ENCODE results near the gene PDZK1IP1. TPM values are rescaled to one million over a fixed set of nuclear protein-coding genes. Genes with fewer than 3 reads are reported as not detected.
"Not testable (repeated sequence)": the region's sequence is repeated elsewhere in the genome, so short reads cannot be mapped to it uniquely, and the experiment has no call there.

Gene PDZK1IP1
- total and polyA plus RNA-seq, 7 experiments from 2014 or later = not detected

DNA sequence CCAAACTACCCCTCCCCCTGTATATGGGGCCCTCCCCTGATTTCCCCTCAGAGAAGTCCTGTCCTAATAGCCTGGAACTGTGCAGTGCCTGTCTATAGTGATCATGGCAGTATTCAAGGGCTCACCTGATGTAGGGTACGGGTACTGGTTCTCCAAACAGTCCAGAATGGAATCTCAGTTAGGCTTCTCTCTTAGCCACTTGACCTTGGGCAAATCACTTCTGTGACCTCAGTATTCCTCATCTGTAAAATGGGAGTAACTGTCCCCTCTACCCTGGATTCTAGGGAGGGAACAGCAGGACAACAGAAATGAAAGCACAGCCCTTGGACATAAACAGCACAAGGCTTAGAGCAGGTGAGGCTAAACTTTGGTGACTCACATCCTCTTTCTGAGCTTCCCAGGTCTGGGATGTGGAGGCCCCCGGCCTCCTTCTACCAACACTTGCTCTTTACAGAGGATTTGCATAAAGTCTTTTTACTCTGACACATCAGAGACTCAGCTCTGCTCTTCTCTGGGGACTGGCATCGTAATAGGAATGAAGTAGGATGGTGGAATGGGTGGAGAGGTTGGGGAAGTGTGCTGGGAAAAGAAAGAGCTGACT is 20.0 kb upstream of the PDZK1IP1 start:
- Histone ChIP-seq H3K4me1 (ENCODE audit: control insufficient read depth in 2 of 2, insufficient read depth in 2 of 2, low read length in 2 of 2) (no peaks in the 10 kb centered on the region), H3K36me3 (ENCODE audit: control insufficient read depth in 2 of 3, insufficient read depth in 3 of 3, low read length in 3 of 3) (no peaks in the 10 kb centered on the region), H3K27ac (ENCODE audit: low read depth, low read length) (no peak overlapping the region), H3K4me3 (ENCODE audit: low read length) (no peak overlapping the region), H3K9me3 (ENCODE audit: control insufficient read depth in 2 of 3, low read length in 3 of 3) (no peaks in the 10 kb centered on the region), H3K27me3 (ENCODE audit: control insufficient read depth in 2 of 2, insufficient read depth in 2 of 2, low read length in 2 of 2) (no peaks in the 10 kb centered on the region)
- Mint-ChIP-seq H3K27me3 (peaks cover 0 to 36% (median 21%) of the 10 kb centered on the region in 5 donors), H3K36me3 (no peaks in the 10 kb centered on the region), H3K4me3 (no peak overlapping the region), H3K9me3 (peaks cover 0 to 2% (median 0%) of the 10 kb centered on the region in 11 donors), H3K4me1 (peaks cover 0 to 12% (median 0%) of the 10 kb centered on the region in 7 donors), H3K27ac (no peak overlapping the region)
- DNase-seq = no peak
- no peak for ATAC-seq
- intact Hi-C loops (cut with micrococcal nuclease) = no loop called here
- CTCF ChIA-PET = no interaction called here
- POLR2A ChIA-PET = interaction anchor here (0.6 kb wide), 1 partner anchor 23 kb away, joined by 3 read pairs; no protein-coding TSS in a partner anchor

- ChIA-PET POLR2A (no interaction called here), CTCF (no interaction called here)
- ATAC-seq (no peak), DNase-seq (no peak)
- no peak overlapping the region for H3K27ac ChIP-seq (ENCODE audit: low read depth, low read length)
- Mint-ChIP-seq H3K4me3 (no peak overlapping the region), H3K36me3 (no peaks in the 10 kb centered on the region), H3K27ac (no peak overlapping the region), H3K9me3 (peaks cover 0 to 2% (median 0%) of the 10 kb centered on the region in 11 donors), H3K27me3 (peaks cover 6 to 43% (median 27%) of the 10 kb centered on the region in 5 donors), H3K4me1 (peaks cover 0 to 12% (median 0%) of the 10 kb centered on the region in 7 donors)
- no peaks in the 10 kb centered on the region for H3K4me1 ChIP-seq (ENCODE audit: control insufficient read depth in 2 of 2, insufficient read depth in 2 of 2, low read length in 2 of 2)
- H3K4me3 ChIP-seq (ENCODE audit: low read length) = no peak overlapping the region
- no peaks in the 10 kb centered on the region for H3K27me3 ChIP-seq (ENCODE audit: control insufficient read depth in 2 of 2, insufficient read depth in 2 of 2, low read length in 2 of 2)
- no peaks in the 10 kb centered on the region for H3K36me3 ChIP-seq (ENCODE audit: control insufficient read depth in 2 of 3, insufficient read depth in 3 of 3, low read length in 3 of 3)
- intact Hi-C loops (cut with micrococcal nuclease) = no loop called here
- no peaks in the 10 kb centered on the region for H3K9me3 ChIP-seq (ENCODE audit: control insufficient read depth in 2 of 3, low read length in 3 of 3)
These were observed 19.3 kb upstream of the PDZK1IP1 start for GRCh38 chr1:47209091-47209490.

DNA sequence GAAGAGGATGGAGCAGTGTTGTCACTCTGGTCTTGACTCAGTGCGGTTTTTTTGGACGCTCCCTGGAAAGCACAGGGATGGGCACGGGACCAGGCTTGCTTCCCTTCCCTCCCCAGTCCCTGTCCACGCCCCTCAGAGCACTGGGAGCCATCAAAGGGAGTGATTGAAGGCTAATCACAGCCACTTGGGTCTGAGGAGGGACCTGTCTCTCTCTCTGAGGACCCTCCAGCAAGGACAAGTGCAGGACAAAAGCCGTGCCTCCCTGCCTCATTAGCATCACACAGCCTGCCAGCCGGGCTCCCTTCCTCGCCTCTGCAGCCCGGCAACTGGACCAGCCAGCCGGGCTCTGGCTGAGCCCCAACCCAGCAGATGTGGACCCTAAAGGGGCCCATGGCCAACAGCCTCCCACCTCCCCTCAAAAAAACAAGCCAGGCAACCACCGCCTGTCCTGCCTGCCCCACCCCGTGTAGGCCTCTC is 18.6 kb upstream of the PDZK1IP1 start:
- intact Hi-C loops (cut with micrococcal nuclease) = no loop called here
- DNase-seq (no peak), ATAC-seq (no peak)
- ChIA-PET POLR2A (no interaction called here), CTCF (no interaction called here)
- Mint-ChIP-seq H3K27me3 (peaks cover 13 to 47% (median 27%) of the 10 kb centered on the region in 5 donors), H3K4me1 (peaks cover 0 to 12% (median 0%) of the 10 kb centered on the region in 7 donors), H3K9me3 (peaks cover 0 to 2% (median 0%) of the 10 kb centered on the region in 11 donors), H3K36me3 (no peaks in the 10 kb centered on the region), H3K27ac (no peak overlapping the region), H3K4me3 (no peak overlapping the region)
- no peaks in the 10 kb centered on the region for H3K4me1 ChIP-seq (ENCODE audit: control insufficient read depth in 2 of 2, insufficient read depth in 2 of 2, low read length in 2 of 2)
- H3K4me3 ChIP-seq (ENCODE audit: low read length) = no peak overlapping the region
- H3K36me3 ChIP-seq (ENCODE audit: control insufficient read depth in 2 of 3, insufficient read depth in 3 of 3, low read length in 3 of 3) = no peaks in the 10 kb centered on the region
- no peak overlapping the region for H3K27ac ChIP-seq (ENCODE audit: low read depth, low read length)
- H3K27me3 ChIP-seq (ENCODE audit: control insufficient read depth in 2 of 2, insufficient read depth in 2 of 2, low read length in 2 of 2) = no peaks in the 10 kb centered on the region
- H3K9me3 ChIP-seq (ENCODE audit: control insufficient read depth in 2 of 3, low read length in 3 of 3) = no peaks in the 10 kb centered on the region

GRCh38 chr1:47207803-47208373 is 18.1 kb upstream of the PDZK1IP1 start:
- POLR2A ChIA-PET = no interaction called here
- Histone ChIP-seq H3K36me3 (ENCODE audit: control insufficient read depth in 2 of 3, insufficient read depth in 3 of 3, low read length in 3 of 3) (no peaks in the 10 kb centered on the region), H3K4me1 (ENCODE audit: control insufficient read depth in 2 of 2, insufficient read depth in 2 of 2, low read length in 2 of 2) (no peaks in the 10 kb centered on the region), H3K9me3 (ENCODE audit: control insufficient read depth in 2 of 3, low read length in 3 of 3) (no peaks in the 10 kb centered on the region), H3K27me3 (ENCODE audit: control insufficient read depth in 2 of 2, insufficient read depth in 2 of 2, low read length in 2 of 2) (no peaks in the 10 kb centered on the region), H3K4me3 (ENCODE audit: low read length) (no peak overlapping the region), H3K27ac (ENCODE audit: low read depth, low read length) (no peak overlapping the region)
- ATAC-seq (no peak), DNase-seq (no peak)
- intact Hi-C loops (cut with micrococcal nuclease) = no loop called here
- Mint-ChIP-seq H3K9me3 (peaks cover 0 to 4% (median 0%) of the 10 kb centered on the region in 11 donors), H3K4me1 (peaks cover 0 to 12% (median 0%) of the 10 kb centered on the region in 7 donors), H3K36me3 (no peaks in the 10 kb centered on the region), H3K27me3 (peaks cover 18 to 48% (median 27%) of the 10 kb centered on the region in 5 donors), H3K4me3 (no peak overlapping the region), H3K27ac (no peak overlapping the region)
- CTCF ChIA-PET = no interaction called here

- Histone ChIP-seq H3K4me3 (ENCODE audit: low read length) (no peak overlapping the region), H3K27me3 (ENCODE audit: control insufficient read depth in 2 of 2, insufficient read depth in 2 of 2, low read length in 2 of 2) (no peaks in the 10 kb centered on the region), H3K27ac (ENCODE audit: low read depth, low read length) (no peak overlapping the region), H3K36me3 (ENCODE audit: control insufficient read depth in 2 of 3, insufficient read depth in 3 of 3, low read length in 3 of 3) (no peaks in the 10 kb centered on the region), H3K4me1 (ENCODE audit: control insufficient read depth in 2 of 2, insufficient read depth in 2 of 2, low read length in 2 of 2) (no peaks in the 10 kb centered on the region), H3K9me3 (ENCODE audit: control insufficient read depth in 2 of 3, low read length in 3 of 3) (no peaks in the 10 kb centered on the region)
- intact Hi-C loops (cut with micrococcal nuclease) = no loop called here
- Mint-ChIP-seq H3K36me3 (no peaks in the 10 kb centered on the region), H3K27ac (no peak overlapping the region), H3K4me1 (peaks cover 0 to 6% (median 0%) of the 10 kb centered on the region in 7 donors), H3K4me3 (no peak overlapping the region), H3K27me3 (peaks cover 18 to 55% (median 35%) of the 10 kb centered on the region in 5 donors), H3K9me3 (peaks cover 0 to 7% (median 0%) of the 10 kb centered on the region in 11 donors)
- ATAC-seq (no peak), DNase-seq (no peak)
- CTCF ChIA-PET = no interaction called here
- POLR2A ChIA-PET = interaction anchor here (0.7 kb wide), 1 partner anchor 180 kb away, joined by 3 read pairs; no protein-coding TSS in a partner anchor
These were observed 16.1 kb upstream of the PDZK1IP1 start for GRCh38 chr1:47205918-47206317.

GRCh38 chr1:47203504-47203903 is 13.7 kb upstream of the PDZK1IP1 start:
- CTCF ChIA-PET = interaction anchor here (2.3 kb wide), 1 partner anchor 10 kb away, joined by 6 read pairs; no protein-coding TSS in a partner anchor
- not testable (repeated sequence) for ATAC-seq, H3K4me3 Mint-ChIP-seq

More at GRCh38 chr1:47203504-47203903, 13.7 kb upstream of the PDZK1IP1 start:
- H3K27ac Mint-ChIP-seq; H3K4me3 ChIP-seq (ENCODE audit: low read length); H3K4me1 Mint-ChIP-seq; H3K36me3 ChIP-seq (ENCODE audit: control insufficient read depth in 2 of 3, insufficient read depth in 3 of 3, low read length in 3 of 3); H3K36me3 Mint-ChIP-seq; DNase-seq; H3K27me3 ChIP-seq (ENCODE audit: control insufficient read depth in 2 of 2, insufficient read depth in 2 of 2, low read length in 2 of 2); H3K9me3 Mint-ChIP-seq; intact Hi-C loops (cut with micrococcal nuclease); POLR2A ChIA-PET; H3K9me3 ChIP-seq (ENCODE audit: control insufficient read depth in 2 of 3, low read length in 3 of 3); H3K4me1 ChIP-seq (ENCODE audit: control insufficient read depth in 2 of 2, insufficient read depth in 2 of 2, low read length in 2 of 2); H3K27ac ChIP-seq (ENCODE audit: low read depth, low read length): not testable (repeated sequence)
- H3K27me3 Mint-ChIP-seq = peaks cover 37 to 59% (median 51%) of the 10 kb centered on the region in 5 donors
